ENCODE measurements around the gene SOCS3.

Gene SOCS3

GRCh38 chr17:78390241-78391050 is 30.6 kb upstream of the SOCS3 start:
- peak; percentile 99 for DNase-seq (ENCODE audit: low read depth)

- DNase-seq (ENCODE audit: low read depth): peak; percentile 34
Observed at GRCh38 chr17:78387977-78388941, 28.4 kb upstream of the SOCS3 start.

GRCh38 chr17:78384479-78385175 is 24.8 kb upstream of the SOCS3 start:
- no peak for DNase-seq (ENCODE audit: low read depth)

- DNase-seq (ENCODE audit: low read depth): peak; percentile 100
Observed at GRCh38 chr17:78383725-78384471, 24.0 kb upstream of the SOCS3 start.

GRCh38 chr17:78381601-78382232 is 21.8 kb upstream of the SOCS3 start:
- peak; percentile 54 for DNase-seq (ENCODE audit: low read depth)

GRCh38 chr17:78380370-78380769 is 20.5 kb upstream of the SOCS3 start:
- no peak for DNase-seq (ENCODE audit: low read depth)

- peak; percentile 98 for DNase-seq (ENCODE audit: low read depth)
Observed at GRCh38 chr17:78379131-78379491, 19.2 kb upstream of the SOCS3 start.

- DNase-seq (ENCODE audit: low read depth): peak; percentile 89
Observed at GRCh38 chr17:78378225-78379130, 18.6 kb upstream of the SOCS3 start, which contains the start of gene PGS1. TSS of gene PGS1 (plus strand) at chr17:78378649. CDS start at chr17:78378666, 17 bp downstream.

- DNase-seq (ENCODE audit: low read depth): no peak
Observed at GRCh38 chr17:78377858-78378224, 18.0 kb upstream of the SOCS3 start.

- peak; percentile 42 for DNase-seq (ENCODE audit: low read depth)
Observed at GRCh38 chr17:78376161-78376560, 16.3 kb upstream of the SOCS3 start.

GRCh38 chr17:78375401-78376151 is 15.7 kb upstream of the SOCS3 start:
- peak; percentile 97 for DNase-seq (ENCODE audit: low read depth)

GRCh38 chr17:78374631-78375274 is 14.9 kb upstream of the SOCS3 start:
- DNase-seq (ENCODE audit: low read depth): peak; percentile 90

GRCh38 chr17:78374189-78374588 is 14.3 kb upstream of the SOCS3 start:
- DNase-seq (ENCODE audit: low read depth): no peak

GRCh38 chr17:78372841-78373240 is 13.0 kb upstream of the SOCS3 start:
- no peak for DNase-seq (ENCODE audit: low read depth)

- no peak for DNase-seq (ENCODE audit: low read depth)
Observed at GRCh38 chr17:78371056-78371455, 11.2 kb upstream of the SOCS3 start.

GRCh38 chr17:78369791-78370381 is 10.0 kb upstream of the SOCS3 start:
- no peak for DNase-seq (ENCODE audit: low read depth)

- DNase-seq (ENCODE audit: low read depth): no peak
Observed at GRCh38 chr17:78368854-78369495, 9.1 kb upstream of the SOCS3 start.

GRCh38 chr17:78368348-78368747 is 8.5 kb upstream of the SOCS3 start:
- DNase-seq (ENCODE audit: low read depth): no peak
